ENCODE measurements around the gene SCUBE1. TPM values are rescaled to one million over a fixed set of nuclear protein-coding genes. Genes with fewer than 3 reads are reported as not detected.

The SCUBE1 gene
- total RNA-seq, 1 experiment from 2014 or later, result 0.54 TPM

GRCh38 chr22:43171019-43171491 is 172.1 kb downstream of the SCUBE1 start:
- H3K9me3 Mint-ChIP-seq (ENCODE audit: low read depth, unreplicated experiment), result no peaks in the 10 kb centered on the region
- CTCF ChIA-PET, result no interaction called here
- H3K27ac Mint-ChIP-seq (ENCODE audit: unreplicated experiment), result no peak overlapping the region
- no peak overlapping the region for H3K4me3 Mint-ChIP-seq (ENCODE audit: low read depth, unreplicated experiment)
- no peaks in the 10 kb centered on the region for H3K27me3 Mint-ChIP-seq (ENCODE audit: unreplicated experiment)
- peaks cover 70% of the 10 kb centered on the region for H3K36me3 Mint-ChIP-seq (ENCODE audit: insufficient read depth, unreplicated experiment)
- no peak for DNase-seq
- no TSS peak for BruUV-seq (replicated peaks)
- intact Hi-C loops (cut with micrococcal nuclease; ENCODE audit: unreplicated experiment), result no loop called here
- no peaks in the 10 kb centered on the region for H3K4me1 Mint-ChIP-seq (ENCODE audit: low read depth, unreplicated experiment)
- no peak for TF ChIP-seq CTCF (IDR thresholded peaks at IDR 0.05; ENCODE audit: unreplicated experiment)

GRCh38 chr22:43170131-43170480 is 173.1 kb downstream of the SCUBE1 start:
- Mint-ChIP-seq H3K9me3 (ENCODE audit: low read depth, unreplicated experiment) (no peaks in the 10 kb centered on the region), H3K36me3 (ENCODE audit: insufficient read depth, unreplicated experiment) (peaks cover 74% of the 10 kb centered on the region), H3K27me3 (ENCODE audit: unreplicated experiment) (no peaks in the 10 kb centered on the region), H3K4me3 (ENCODE audit: low read depth, unreplicated experiment) (no peak overlapping the region), H3K27ac (ENCODE audit: unreplicated experiment) (no peak overlapping the region), H3K4me1 (ENCODE audit: low read depth, unreplicated experiment) (no peaks in the 10 kb centered on the region)
- CTCF ChIA-PET, result no interaction called here
- no peak for DNase-seq
- TF ChIP-seq CTCF (IDR thresholded peaks at IDR 0.05; ENCODE audit: unreplicated experiment), result no peak
- no TSS peak for BruUV-seq (replicated peaks)
- intact Hi-C loops (cut with micrococcal nuclease; ENCODE audit: unreplicated experiment), result no loop called here

GRCh38 chr22:43169310-43170130 is 173.7 kb downstream of the SCUBE1 start:
- TF ChIP-seq CTCF (IDR thresholded peaks at IDR 0.05; ENCODE audit: unreplicated experiment), result no peak
- H3K27ac Mint-ChIP-seq (ENCODE audit: unreplicated experiment), result no peak overlapping the region
- BruUV-seq (replicated peaks), result no TSS peak
- no peaks in the 10 kb centered on the region for H3K4me1 Mint-ChIP-seq (ENCODE audit: low read depth, unreplicated experiment)
- intact Hi-C loops (cut with micrococcal nuclease; ENCODE audit: unreplicated experiment), result no loop called here
- H3K36me3 Mint-ChIP-seq (ENCODE audit: insufficient read depth, unreplicated experiment), result peaks cover 80% of the 10 kb centered on the region
- CTCF ChIA-PET, result no interaction called here
- no peak overlapping the region for H3K4me3 Mint-ChIP-seq (ENCODE audit: low read depth, unreplicated experiment)
- DNase-seq, result no peak
- no peaks in the 10 kb centered on the region for H3K27me3 Mint-ChIP-seq (ENCODE audit: unreplicated experiment)
- no peaks in the 10 kb centered on the region for H3K9me3 Mint-ChIP-seq (ENCODE audit: low read depth, unreplicated experiment)

- DNase-seq, result no peak
- peaks cover 81% of the 10 kb centered on the region for H3K36me3 Mint-ChIP-seq (ENCODE audit: insufficient read depth, unreplicated experiment)
- no peaks in the 10 kb centered on the region for H3K27me3 Mint-ChIP-seq (ENCODE audit: unreplicated experiment)
- H3K4me1 Mint-ChIP-seq (ENCODE audit: low read depth, unreplicated experiment), result no peaks in the 10 kb centered on the region
- BruUV-seq (replicated peaks), result no TSS peak
- no peak overlapping the region for H3K4me3 Mint-ChIP-seq (ENCODE audit: low read depth, unreplicated experiment)
- CTCF ChIA-PET, result no interaction called here
- intact Hi-C loops (cut with micrococcal nuclease; ENCODE audit: unreplicated experiment), result no loop called here
- H3K9me3 Mint-ChIP-seq (ENCODE audit: low read depth, unreplicated experiment), result no peaks in the 10 kb centered on the region
- TF ChIP-seq CTCF (IDR thresholded peaks at IDR 0.05; ENCODE audit: unreplicated experiment), result no peak
- no peak overlapping the region for H3K27ac Mint-ChIP-seq (ENCODE audit: unreplicated experiment)
These were observed 174.5 kb downstream of the SCUBE1 start for GRCh38 chr22:43168471-43169309.
